GM08714 (cell line): ENCODE measurements around the gene MLEC.

Experiments
- H3K4me3 ChIP-seq: fragments of 200-500 bp; sonication (Bioruptor generic); 2 replicates; pipeline ENCODE4 v1.5.1; 2014; ENCODE audit warnings: mild to moderate bottlenecking, low read length, inconsistent platforms
- ZNF274 ChIP-seq: IDR thresholded peaks from 2 replicates; pipeline ENCODE4 v1.6.1; 2012; ENCODE audit warnings: mild to moderate bottlenecking, low read depth, low read length

MLEC gene

DNA sequence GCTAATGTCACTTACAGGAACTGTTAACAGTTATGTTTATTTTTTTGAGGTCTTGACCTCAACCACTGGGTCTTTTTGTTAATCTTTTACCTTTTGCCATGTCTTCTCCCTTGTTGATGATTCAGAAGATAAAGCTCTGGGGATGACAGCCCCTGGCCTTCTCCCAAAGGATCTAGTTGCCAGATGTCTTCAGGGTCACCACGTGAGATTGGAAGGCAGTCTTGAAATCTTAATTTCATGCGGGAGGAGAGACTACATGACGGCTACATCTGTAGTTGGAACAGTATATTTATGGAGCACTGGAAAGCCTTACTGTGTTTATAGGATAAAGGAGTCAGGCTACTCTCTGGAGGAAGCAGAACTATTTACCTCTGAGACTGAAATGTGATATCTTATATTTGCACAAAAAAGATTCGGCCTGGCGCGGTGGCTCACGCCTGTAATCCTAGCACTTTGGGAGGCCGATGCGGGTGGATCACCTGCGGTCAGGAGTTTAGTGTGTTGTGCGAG lies 5.6 kb downstream of the MLEC start:
- no peak for TF ChIP-seq ZNF274
- H3K4me3 ChIP-seq: no peak overlapping the region

GRCh38 chr12:120693848-120694247 lies 6.9 kb downstream of the MLEC start:
- no peak overlapping the region for H3K4me3 ChIP-seq
- TF ChIP-seq ZNF274: no peak

DNA sequence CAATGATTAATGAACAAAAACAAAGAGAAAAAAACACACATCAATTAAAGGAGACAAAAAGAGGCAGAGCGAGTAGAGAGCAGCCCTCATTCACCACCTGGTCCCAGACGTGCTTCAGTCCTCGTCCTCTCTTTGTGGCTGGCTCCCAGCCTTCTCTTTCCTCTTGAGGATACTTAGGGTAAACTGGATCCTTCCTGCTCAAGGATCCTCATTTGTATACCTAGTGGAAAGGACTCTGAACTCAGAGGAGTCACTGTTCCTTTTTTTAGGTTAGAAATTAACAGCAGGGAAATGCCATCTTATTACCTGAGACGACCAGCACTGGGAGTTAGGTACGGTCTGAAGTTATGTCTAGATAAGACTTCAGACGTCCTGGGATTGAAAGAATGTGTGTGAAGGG lies 9.7 kb downstream of the MLEC start:
- TF ChIP-seq ZNF274: no peak

DNA sequence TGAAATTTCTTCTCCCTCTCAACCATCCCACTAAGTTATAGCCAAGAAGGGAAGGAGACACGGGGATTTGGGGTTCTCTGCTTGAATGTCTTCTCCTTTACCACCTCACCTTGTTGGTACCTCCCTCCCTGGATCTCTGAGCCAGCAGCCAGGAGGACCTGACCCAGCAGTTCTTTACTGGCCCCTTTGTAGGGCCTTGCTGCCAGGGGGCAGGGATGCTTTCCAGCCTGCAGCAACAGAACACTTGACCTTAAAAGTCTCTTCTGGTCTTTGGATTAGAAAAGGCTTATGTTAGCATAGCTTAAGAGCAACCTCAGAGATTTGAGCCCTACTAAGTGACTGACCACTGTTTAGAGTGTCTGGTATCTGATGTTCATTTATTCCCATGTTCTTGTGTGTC lies 10.4 kb downstream of the MLEC start:
- H3K4me3 ChIP-seq: no peak overlapping the region
- no peak for TF ChIP-seq ZNF274

More for the DNA sequence above, 9.7 kb downstream of the MLEC start:
- no peak overlapping the region for H3K4me3 ChIP-seq

- no peak overlapping the region for H3K4me3 ChIP-seq
- no peak for TF ChIP-seq ZNF274
Measured at GRCh38 chr12:120698665-120699064, 11.7 kb downstream of the MLEC start.

DNA sequence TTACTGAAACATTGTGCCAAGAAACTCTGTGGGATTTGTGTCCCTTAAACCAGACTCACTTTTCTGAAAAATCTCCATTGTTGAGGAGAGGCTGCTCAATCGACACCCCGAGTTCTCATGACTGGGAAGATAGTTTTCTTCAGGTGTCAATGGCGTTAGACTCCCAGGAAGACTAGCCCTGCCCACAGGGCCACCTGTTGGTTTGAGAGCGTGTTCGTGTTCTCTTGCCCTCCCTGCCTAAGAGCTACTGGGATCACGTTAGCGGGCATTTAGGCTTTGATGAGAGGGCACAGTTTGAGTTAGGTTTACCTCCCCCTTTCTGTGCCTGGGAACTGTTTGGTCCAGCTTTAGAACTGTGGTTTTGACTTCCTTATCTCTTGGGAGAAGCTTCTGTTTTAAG lies 12.6 kb downstream of the MLEC start:
- H3K4me3 ChIP-seq: no peak overlapping the region
- TF ChIP-seq ZNF274: no peak

- no peak for TF ChIP-seq ZNF274
- H3K4me3 ChIP-seq: no peak overlapping the region
Measured at GRCh38 chr12:120700886-120701285, 13.9 kb downstream of the MLEC start.

DNA sequence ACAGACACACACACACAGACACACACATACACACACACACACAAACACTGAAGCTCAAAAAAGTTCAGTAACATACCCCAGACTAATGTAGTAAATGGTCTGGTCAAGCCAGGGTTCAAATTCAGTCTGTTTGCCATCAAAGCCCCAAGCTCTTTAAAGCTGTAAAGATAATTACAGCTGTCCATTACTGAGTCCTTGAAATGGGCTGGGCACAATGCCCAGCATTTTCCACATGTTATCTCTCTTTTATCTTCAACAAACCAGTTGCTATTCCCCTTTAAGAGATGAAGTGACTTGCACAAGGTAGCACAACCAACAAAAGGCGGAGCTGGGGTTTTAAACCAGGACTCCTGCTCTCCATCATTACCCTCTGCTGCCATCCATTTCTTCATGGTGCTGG lies 15.7 kb downstream of the MLEC start:
- no peak for TF ChIP-seq ZNF274
- H3K4me3 ChIP-seq: no peak overlapping the region

DNA sequence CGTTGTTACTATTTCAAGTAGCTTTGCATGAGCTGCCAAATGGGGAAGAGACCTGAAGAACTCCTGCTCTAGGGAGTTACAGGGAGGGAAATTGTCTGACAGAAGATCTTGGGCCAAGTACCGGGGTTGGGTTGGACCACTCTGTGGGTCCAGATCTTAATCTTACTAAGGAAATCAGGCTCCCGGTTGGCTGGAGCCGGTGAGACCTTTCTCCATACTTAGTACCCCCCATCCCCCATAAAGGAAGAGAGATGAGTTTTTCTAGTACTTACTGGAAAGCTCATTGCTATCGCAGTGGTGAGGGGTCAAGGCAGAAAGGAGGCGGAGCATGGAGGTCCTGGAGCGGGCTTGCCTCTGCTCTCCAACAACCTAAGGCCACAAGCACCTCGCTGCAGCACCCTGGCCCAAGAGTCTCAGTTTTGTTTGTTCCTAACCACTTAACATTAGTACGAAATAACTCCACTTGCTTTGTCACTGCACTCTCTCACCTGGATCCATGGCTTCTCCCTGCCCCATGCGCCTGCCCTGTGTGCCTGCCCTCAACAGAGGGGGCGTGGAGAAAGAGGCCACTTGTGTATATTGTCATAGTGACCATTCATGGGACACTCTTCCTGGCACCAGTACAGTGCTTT lies 16.5 kb downstream of the MLEC start:
- no peak overlapping the region for H3K4me3 ChIP-seq
- TF ChIP-seq ZNF274: no peak

DNA sequence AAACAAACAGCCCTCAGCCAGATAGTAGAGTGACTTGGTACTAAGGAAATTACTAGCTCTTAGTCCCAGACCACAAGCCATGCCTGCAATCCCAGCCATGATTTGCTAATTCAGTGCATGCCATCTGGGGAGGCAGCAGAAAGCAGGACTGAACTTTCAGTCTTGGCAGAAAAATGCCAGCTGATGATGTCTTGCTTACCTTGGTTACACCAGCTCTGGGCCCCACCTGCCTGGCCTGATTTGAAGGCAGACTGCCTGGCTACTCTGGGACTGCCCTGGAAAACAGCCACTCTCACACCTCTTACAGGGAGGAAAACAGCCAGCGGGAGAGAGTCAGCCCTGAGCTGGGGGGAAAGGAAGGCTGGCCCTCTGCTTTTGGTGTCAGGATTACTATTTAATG lies 18.7 kb downstream of the MLEC start:
- TF ChIP-seq ZNF274: no peak
- H3K4me3 ChIP-seq: no peak overlapping the region

DNA sequence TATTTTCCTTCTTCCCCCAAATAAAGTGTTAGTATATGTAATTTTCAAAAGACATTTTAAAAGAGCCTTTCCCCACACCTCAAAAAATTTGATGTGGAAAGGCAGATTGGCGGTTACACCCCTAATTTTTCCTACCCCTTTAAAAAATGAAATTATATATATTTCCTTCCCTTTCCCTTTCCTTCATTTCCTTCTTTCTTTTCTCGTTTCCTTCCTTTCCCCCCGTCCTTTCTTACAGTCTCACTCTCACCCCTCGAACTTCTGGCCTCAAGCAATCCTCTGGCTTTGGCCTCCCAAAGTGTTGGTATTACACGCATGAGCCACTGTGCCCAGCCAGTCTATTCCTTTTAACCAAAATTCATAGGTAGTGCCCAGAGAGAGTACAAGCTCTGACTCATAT lies 19.1 kb downstream of the MLEC start:
- no peak overlapping the region for H3K4me3 ChIP-seq
- no peak for TF ChIP-seq ZNF274

GRCh38 chr12:120708651-120709050 lies 21.7 kb downstream of the MLEC start:
- TF ChIP-seq ZNF274: no peak
- H3K4me3 ChIP-seq: no peak overlapping the region

- TF ChIP-seq ZNF274: no peak
- peak within 1 kb of the TSS; percentile 91 for H3K4me3 ChIP-seq
Measured at GRCh38 chr12:120710031-120710804, 23.3 kb downstream of the MLEC start, which contains the start of gene UNC119B. TSS of gene UNC119B (plus strand) at chr12:120710458. CDS start at chr12:120710475, 17 bp downstream.

GRCh38 chr12:120710805-120711296 lies 23.9 kb downstream of the MLEC start:
- peak overlapping the region; percentile 91 for H3K4me3 ChIP-seq
- no peak for TF ChIP-seq ZNF274

DNA sequence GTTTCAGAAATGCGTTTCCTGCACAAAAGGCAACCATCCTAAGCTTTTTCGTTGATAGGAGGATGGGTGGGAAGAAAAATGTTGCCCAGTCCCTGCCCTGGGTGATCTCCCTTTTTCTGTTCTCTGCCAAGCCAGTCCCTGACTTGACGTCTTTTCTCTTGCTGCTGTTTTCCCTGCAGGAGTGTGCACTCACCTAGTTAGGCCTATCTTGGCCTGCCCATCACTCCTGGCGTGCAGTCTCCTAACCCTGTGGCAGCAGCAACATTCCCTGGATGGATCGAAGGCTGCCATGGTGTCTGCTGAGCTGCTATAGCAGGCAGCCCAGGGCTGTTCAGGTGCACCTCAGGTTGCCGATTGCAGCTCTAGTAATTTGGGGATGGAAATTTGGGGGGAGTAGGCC lies 24.5 kb downstream of the MLEC start:
- TF ChIP-seq ZNF274: no peak
- H3K4me3 ChIP-seq: peak overlapping the region; percentile 91

DNA sequence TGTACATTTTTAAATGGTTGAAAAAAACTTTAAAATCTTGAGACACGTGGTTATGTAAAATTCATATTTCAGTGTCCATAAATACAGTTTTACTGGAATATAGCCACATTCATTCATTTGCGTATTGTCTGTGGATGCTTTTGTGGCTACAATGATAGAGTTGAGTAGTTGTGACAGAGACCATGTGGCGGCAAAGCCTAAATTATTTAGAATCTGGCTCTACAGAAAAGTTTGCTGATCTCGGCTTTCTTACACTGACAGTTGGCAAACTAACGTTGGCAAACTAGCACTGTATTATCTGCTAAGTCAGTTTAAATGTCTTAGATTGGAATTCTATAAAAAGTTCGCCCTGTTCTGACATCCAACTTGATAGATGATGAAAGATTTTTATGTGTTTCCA lies 25.7 kb downstream of the MLEC start:
- H3K4me3 ChIP-seq: no peak overlapping the region
- TF ChIP-seq ZNF274: no peak
